Psoas muscle (tissue), 8 donors: ENCODE measurements around the gene JAKMIP3. TPM values are rescaled to one million over a fixed set of nuclear protein-coding genes. Genes with fewer than 3 reads are reported as not detected.

Experiments
- ATAC-seq, 4 donors: fragments of 200-7000 bp; cut with Tn5 transposase; one replicate each; pipeline ENCODE4 v1.9.1; 2020; ENCODE audit warnings: moderate library complexity in 3 of 4, mild to moderate bottlenecking in 2 of 4
- DNase-seq, 2 donors: peaks; one replicate each; pipeline ENCODE4 v3.0.0-alpha.2; 2020
- H3K27ac ChIP-seq: fragments of 200-600 bp; one replicate; pipeline ENCODE4 v1.8.0; 2022
- H3K27me3 ChIP-seq, 3 donors: fragments of 200-600 bp in 1 of 3; one replicate each; pipeline versions ENCODE4 v1.6.1 to v1.8.0; 2013 to 2022; ENCODE audit warnings: low read length in 2 of 3, mild to moderate bottlenecking in 2 of 3, moderate library complexity in 1 of 3; ENCODE audit not compliant: insufficient read depth in 3 of 3
- H3K36me3 ChIP-seq, 2 donors: fragments of 200-600 bp in 1 of 2; one replicate each; pipeline versions ENCODE4 v1.6.1 to v1.8.0; 2013 to 2022; ENCODE audit warnings: low read depth in 1 of 2, mild to moderate bottlenecking in 1 of 2, moderate library complexity in 1 of 2; ENCODE audit not compliant: insufficient read depth in 1 of 2
- H3K4me1 ChIP-seq: fragments of 200-600 bp; one replicate; pipeline ENCODE4 v1.8.0; 2022
- H3K4me3 ChIP-seq: fragments of 200-600 bp; one replicate; pipeline ENCODE4 v1.8.0; 2022; ENCODE audit warnings: mild to moderate bottlenecking
- H3K9me3 ChIP-seq: fragments of 200-600 bp; one replicate; pipeline ENCODE4 v1.8.0; 2022
- WGBS, 3 donors: extraction: QIAGEN DNeasy Blood & Tissue Kit; methylation state at CpG; one replicate each; pipeline versions ENCODE4 v1.1.6 to v1.1.7; 2013; 5-methylcytosine and 5-hydroxymethylcytosine counted together
- intact Hi-C, 2 donors: fragments of 100-400 bp; cut with DNase I; formaldehyde crosslinking; loops; one replicate each; pipeline versions ENCODE4 v1.11.0 to v1.14.2; 2022
- polyA plus RNA-seq, 3 donors: library from polyadenylated mRNA; stranded (reverse); fragments of 200-250 nt; gene quantifications; one replicate each; pipeline ENCODE4 v1.2.3, GENCODE V29; 2013
- total RNA-seq, 4 donors: library from RNA; stranded (reverse); fragmentation: NEBNext Ultra II Directional in 2 of 4; extraction: Animal tissue kit (Norgen Biotek cat#: 25700) in 2 of 4; gene quantifications; one replicate each; pipeline versions ENCODE4 v1.2.1 to v1.2.4, GENCODE V29; 2021 to 2023
- TF ChIP-seq, protein P1 (sequence below): fragments of 200-600 bp; IDR thresholded peaks from one replicate; pipeline ENCODE4 v1.8.0; 2022; ENCODE audit warnings: antibody characterized with exemption
- donor health status: healthy with polysubstance abuse.
- donor health status: DM: no; HTN: no; CAD: no; lungs with moderate emphysema.
- donor health status: Bipolar disorder and iron deficiency.
- donor health status: healthy.
- donor health status: DM: yes; HTN: yes; CAD: no.
- donor health status: DM: no; HTN: no; CAD: no.
- donor health status: DM: no; HTN: no; CAD: no.
- donor health status: DM: yes; HTN: yes; CAD: no.

JAKMIP3 gene
- total and polyA plus RNA-seq, 7 donors: 0.12 to 1.7 (median 0.52) TPM

DNA sequence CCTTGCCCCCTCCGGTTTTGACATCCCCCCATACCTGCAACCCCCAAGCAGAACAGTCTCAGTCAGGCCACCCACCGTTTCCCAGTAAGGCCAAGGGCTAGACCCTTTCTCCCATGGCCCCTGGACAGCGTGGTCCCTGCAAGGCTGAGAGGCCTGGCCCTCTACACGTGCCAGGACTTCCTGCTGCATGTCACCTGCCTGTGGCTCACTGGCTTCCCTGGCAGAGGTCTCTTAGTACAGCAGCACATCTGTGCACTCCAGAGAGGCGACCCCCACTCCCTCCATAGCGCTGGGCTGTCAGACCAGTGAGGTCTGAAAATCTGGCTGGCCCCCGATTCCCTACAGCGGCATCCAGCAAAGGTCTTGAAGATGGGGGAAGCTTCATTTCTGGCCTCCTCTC is 26.4 kb upstream of the JAKMIP3 start:
- intact Hi-C loops: loop anchor here (5.0 to 10.0 kb wide), 2 partner anchors 103 to 105 kb away; no protein-coding TSS in a partner anchor
- ATAC-seq (no peak), DNase-seq (no peak)
- H3K27me3 ChIP-seq: peaks cover 0 to 34% (median 3%) of the 10 kb centered on the region in 3 donors
- TF ChIP-seq, protein P1, sequence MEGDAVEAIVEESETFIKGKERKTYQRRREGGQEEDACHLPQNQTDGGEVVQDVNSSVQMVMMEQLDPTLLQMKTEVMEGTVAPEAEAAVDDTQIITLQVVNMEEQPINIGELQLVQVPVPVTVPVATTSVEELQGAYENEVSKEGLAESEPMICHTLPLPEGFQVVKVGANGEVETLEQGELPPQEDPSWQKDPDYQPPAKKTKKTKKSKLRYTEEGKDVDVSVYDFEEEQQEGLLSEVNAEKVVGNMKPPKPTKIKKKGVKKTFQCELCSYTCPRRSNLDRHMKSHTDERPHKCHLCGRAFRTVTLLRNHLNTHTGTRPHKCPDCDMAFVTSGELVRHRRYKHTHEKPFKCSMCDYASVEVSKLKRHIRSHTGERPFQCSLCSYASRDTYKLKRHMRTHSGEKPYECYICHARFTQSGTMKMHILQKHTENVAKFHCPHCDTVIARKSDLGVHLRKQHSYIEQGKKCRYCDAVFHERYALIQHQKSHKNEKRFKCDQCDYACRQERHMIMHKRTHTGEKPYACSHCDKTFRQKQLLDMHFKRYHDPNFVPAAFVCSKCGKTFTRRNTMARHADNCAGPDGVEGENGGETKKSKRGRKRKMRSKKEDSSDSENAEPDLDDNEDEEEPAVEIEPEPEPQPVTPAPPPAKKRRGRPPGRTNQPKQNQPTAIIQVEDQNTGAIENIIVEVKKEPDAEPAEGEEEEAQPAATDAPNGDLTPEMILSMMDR: no peak
- H3K9me3 ChIP-seq: no peaks in the 10 kb centered on the region
- no peak overlapping the region for H3K27ac ChIP-seq
- H3K4me3 ChIP-seq: no peak overlapping the region
- 82 to 87% (median 83%) methylated on average over 8 of the region's 8 CpGs for WGBS, 3 donors
- H3K36me3 ChIP-seq: no peaks in the 10 kb centered on the region
- H3K4me1 ChIP-seq: peaks cover 3% of the 10 kb centered on the region

DNA sequence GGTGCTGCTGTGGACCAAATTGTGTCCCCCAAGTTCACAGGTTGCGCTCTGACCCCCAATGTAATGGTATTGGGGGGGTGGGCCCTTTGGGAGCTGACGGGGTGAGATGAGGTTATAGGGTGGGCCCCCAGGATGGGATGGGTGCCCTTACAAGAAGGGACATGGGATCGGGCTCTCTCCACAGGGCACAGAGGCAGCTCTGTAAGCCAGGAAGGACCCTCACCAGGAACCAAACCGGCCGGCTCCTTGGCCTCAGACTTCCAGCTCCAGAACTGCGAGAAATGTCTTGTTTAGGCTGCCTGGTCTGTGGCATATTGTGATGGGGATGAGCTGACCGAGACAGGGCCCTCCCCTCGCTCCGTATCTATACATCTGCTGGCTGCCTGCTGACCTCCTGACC is 25.7 kb upstream of the JAKMIP3 start:
- TF ChIP-seq, protein P1: no peak
- 64 to 73% (median 66%) methylated on average over 9 of the region's 9 CpGs for WGBS, 3 donors
- H3K36me3 ChIP-seq: no peaks in the 10 kb centered on the region
- H3K9me3 ChIP-seq: no peaks in the 10 kb centered on the region
- peaks cover 3% of the 10 kb centered on the region for H3K4me1 ChIP-seq
- H3K4me3 ChIP-seq: no peak overlapping the region
- intact Hi-C loops: no loop called here
- DNase-seq (peak in 1 of 2 donors; percentile 31), ATAC-seq (no peak)
- no peak overlapping the region for H3K27ac ChIP-seq
- peaks cover 0 to 40% (median 5%) of the 10 kb centered on the region in 3 donors for H3K27me3 ChIP-seq

DNA sequence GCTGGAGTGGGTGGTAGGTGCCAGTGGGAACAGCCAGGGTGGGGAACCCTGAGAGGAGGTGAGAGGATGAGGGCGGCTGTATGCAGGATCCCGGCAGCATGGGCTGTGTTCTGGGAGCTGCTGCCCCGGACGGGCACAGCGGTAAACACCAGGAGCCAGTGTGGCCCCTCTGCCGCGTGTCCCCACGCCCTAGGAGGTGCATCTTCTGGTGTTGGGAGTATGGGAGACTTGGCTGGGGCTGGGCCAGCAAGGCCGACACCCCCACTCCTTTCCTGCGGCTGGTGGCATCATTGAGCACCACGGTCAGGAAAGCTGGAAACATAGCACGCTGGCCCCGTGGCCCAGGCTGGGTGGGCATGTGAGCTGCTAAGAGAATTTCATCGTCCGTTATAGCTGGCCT is 24.4 kb upstream of the JAKMIP3 start:
- peaks cover 0 to 37% (median 5%) of the 10 kb centered on the region in 3 donors for H3K27me3 ChIP-seq

DNA sequence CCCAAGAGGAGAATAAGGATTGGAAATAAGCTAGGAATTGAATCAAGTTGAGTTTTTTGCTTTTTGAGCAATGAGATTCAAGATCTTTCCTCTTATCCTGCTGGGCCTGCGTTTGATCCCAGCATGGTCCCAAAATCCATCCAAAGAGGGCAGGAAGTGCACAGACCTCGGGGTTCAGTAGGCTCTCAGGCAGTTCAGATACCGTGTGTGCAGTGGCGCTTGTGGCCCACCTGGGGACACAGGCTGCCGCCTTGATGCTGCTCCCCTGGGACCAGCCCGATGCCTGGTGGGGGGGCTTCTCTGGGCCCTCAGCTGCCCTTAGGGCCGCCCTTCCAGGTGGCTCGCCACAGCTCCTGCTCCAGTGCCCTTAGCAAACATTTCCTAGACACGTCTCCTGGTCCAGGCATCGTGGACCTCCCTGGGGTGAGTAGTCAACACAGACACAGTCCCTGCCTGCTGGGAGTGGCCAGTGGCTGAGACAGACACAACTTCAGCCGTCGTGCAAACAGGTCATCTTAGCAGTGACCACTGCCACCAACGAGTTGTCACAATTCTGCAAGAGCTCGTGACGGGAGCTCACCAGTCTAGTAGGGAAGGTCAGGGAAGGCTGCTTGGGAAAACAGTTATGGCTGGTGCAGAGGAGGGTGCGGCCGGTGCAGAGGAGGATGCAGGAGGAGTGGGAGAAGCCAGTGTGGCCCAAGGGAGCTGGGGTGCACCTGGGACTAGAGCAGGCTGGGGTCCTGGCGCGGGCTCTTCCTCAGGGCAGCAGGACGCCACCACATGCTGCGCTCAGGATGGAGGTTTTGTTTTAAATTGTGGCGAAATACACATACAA is 21.7 kb upstream of the JAKMIP3 start:
- ATAC-seq (no peak), DNase-seq (no peak)
- intact Hi-C loops: no loop called here
- 56 to 59% (median 58%) methylated on average over 22 of the region's 22 CpGs for WGBS, 3 donors
- Histone ChIP-seq H3K9me3 (no peaks in the 10 kb centered on the region), H3K27ac (no peak overlapping the region), H3K36me3 (no peaks in the 10 kb centered on the region), H3K27me3 (peaks cover 0 to 19% (median 5%) of the 10 kb centered on the region in 3 donors), H3K4me1 (no peaks in the 10 kb centered on the region), H3K4me3 (no peak overlapping the region)
- TF ChIP-seq, protein P1: no peak

More for the DNA sequence above, 24.4 kb upstream of the JAKMIP3 start:
- no peak overlapping the region for H3K4me3 ChIP-seq
- H3K4me1 ChIP-seq: no peaks in the 10 kb centered on the region
- intact Hi-C loops: no loop called here
- no peaks in the 10 kb centered on the region for H3K36me3 ChIP-seq
- H3K9me3 ChIP-seq: no peaks in the 10 kb centered on the region
- TF ChIP-seq, protein P1: no peak
- 79 to 89% (median 86%) methylated on average over 14 to 15 of the region's 15 CpGs for WGBS, 3 donors
- peak in 1 of 2 donors; percentile 22 for DNase-seq
- H3K27ac ChIP-seq: no peak overlapping the region
- ATAC-seq: no peak
